Brain microvascular endothelial cell (primary cell): ENCODE results near the gene PKP1.

Experiments
- DNase-seq: peaks from one replicate; pipeline ENCODE4 v3.0.0-alpha.2; 2020
- H3K27ac ChIP-seq: fragments of 250-450 bp; sonication (Bioruptor Pico); 2 replicates; pipeline ENCODE4 v1.5.1; 2020; ENCODE audit warnings: mild to moderate bottlenecking, moderate library complexity
- H3K27me3 ChIP-seq: fragments of 250-450 bp; sonication (Bioruptor Pico); replicated peaks from 2 replicates; pipeline ENCODE4 v1.5.1; 2020; ENCODE audit warnings: mild to moderate bottlenecking
- H3K36me3 ChIP-seq: fragments of 250-450 bp; sonication (Bioruptor Pico); replicated peaks from 2 replicates; pipeline ENCODE4 v1.5.1; 2020; ENCODE audit warnings: mild to moderate bottlenecking
- H3K4me3 ChIP-seq: 2 replicates; pipeline ENCODE4 v1.5.1; 2011; ENCODE audit warnings: low read depth, mild to moderate bottlenecking, control low read depth, low read length, moderate library complexity
- in situ Hi-C: cut with HindIII; loops from 2 replicates; pipeline ENCODE4 v1.10.0; 2017; ENCODE audit warnings: low sequenced_read_pairs, low pct_ligation_motif_present
- TF ChIP-seq, protein P1 (sequence below): IDR thresholded peaks from 2 replicates; pipeline ENCODE4 v1.5.1; 2011; ENCODE audit warnings: low read depth, mild to moderate bottlenecking, moderate library complexity, low read length, control low read depth, inconsistent platforms; ENCODE audit errors: missing control alignments

The PKP1 gene

DNA sequence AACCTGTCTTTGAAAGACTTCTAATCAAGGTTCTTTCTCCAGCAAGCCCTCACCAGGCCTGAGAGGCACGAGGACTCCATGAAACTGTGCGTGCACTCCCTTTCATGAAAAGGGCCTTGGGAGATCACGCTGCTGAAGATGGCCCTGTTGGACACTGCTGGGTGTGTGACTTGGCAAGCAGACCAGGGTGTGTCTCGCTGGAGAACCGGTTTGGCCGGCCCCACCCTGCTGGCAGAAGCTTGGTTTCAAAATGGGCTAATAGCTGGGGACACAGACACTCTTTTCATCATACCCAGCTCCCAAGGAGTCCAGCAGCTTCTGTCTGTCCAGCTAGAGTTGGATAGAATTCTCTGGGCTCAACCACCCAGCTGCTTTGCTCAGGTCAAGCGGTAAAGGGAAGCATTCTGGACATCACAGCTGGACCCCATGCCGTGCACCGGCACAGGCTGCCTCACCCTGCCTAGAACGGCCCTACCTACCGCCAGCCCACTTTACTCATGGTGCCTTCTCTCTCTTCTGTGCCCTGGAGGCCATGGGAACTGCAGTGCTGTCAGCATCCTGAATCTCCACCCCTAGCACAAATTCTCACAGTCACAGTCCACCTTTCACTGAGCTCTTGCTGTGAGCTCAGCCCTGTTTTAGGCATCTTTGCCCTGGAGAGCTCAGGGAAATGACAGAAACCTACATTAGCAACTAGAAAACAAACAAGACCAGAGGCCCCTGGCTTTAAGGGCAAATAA is 24.6 kb downstream of the PKP1 start:
- TF ChIP-seq, protein P1, sequence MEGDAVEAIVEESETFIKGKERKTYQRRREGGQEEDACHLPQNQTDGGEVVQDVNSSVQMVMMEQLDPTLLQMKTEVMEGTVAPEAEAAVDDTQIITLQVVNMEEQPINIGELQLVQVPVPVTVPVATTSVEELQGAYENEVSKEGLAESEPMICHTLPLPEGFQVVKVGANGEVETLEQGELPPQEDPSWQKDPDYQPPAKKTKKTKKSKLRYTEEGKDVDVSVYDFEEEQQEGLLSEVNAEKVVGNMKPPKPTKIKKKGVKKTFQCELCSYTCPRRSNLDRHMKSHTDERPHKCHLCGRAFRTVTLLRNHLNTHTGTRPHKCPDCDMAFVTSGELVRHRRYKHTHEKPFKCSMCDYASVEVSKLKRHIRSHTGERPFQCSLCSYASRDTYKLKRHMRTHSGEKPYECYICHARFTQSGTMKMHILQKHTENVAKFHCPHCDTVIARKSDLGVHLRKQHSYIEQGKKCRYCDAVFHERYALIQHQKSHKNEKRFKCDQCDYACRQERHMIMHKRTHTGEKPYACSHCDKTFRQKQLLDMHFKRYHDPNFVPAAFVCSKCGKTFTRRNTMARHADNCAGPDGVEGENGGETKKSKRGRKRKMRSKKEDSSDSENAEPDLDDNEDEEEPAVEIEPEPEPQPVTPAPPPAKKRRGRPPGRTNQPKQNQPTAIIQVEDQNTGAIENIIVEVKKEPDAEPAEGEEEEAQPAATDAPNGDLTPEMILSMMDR = no peak
- Histone ChIP-seq H3K4me3 (no peak overlapping the region), H3K36me3 (no peaks in the 10 kb centered on the region), H3K27me3 (peaks cover 23% of the 10 kb centered on the region), H3K27ac (no peak overlapping the region)
- in situ Hi-C loops = no loop called here
- DNase-seq = no peak

DNA sequence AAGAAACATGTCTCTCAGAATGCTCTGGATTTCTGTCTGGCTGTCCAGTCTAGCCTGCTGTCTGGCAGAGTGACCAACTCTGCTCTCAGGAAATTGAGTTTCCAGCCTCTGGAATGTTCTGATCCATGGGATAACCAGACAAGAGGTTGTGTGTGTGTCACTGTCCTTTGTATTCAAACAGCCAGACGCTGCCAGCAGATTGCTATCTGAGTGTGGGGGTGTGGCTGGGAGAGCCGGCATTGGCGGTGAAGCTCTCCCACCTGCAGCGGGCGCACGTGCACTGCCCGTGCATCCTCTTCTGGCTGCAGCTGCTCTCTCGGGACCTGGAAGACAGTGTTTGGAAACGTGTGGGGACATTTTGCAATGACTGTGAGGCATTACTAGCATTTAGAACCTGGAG is 26.1 kb downstream of the PKP1 start:
- Histone ChIP-seq H3K27ac (no peak overlapping the region), H3K27me3 (peaks cover 21% of the 10 kb centered on the region), H3K4me3 (no peak overlapping the region), H3K36me3 (no peaks in the 10 kb centered on the region)
- DNase-seq = peak; percentile 48
- TF ChIP-seq, protein P1 = peak; percentile 21
- in situ Hi-C loops = no loop called here

DNA sequence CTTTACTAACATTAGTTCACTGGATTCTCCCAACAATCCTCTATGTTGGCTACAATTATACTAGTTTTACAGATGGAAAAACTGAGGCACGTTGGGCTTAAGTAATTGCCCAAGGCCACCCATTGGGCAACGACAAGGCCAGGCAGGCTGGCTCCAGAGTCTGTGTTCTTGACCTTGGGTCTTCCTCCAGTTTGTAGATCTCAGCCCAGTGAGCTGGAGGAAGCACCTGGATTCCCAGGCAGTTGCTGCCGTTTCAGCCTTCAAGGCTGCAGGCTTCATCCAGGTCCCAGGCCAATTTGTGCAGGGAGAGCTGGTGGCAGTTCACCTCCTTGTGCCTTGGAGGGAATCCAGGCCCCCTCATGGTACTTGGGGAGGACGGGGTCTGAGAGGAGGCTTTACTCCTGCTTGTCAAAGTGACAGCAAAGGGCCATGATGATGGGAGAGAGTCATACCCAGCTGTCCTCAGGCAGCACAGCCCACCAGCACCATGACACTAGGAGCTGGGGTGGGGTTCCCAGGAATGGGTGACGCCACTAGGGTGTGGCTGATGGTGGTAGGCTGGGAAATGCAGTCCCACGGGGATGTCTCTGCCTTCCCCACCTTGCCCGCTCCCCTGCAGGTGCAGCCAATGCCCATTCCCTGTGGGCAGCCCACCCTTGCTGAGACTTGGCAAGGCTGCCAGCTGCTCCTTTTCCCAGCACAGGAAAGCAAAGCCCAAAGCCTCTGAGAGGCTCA is 27.1 kb downstream of the PKP1 start:
- H3K27ac ChIP-seq = no peak overlapping the region
- no peak overlapping the region for H3K4me3 ChIP-seq
- in situ Hi-C loops = no loop called here
- H3K27me3 ChIP-seq = peaks cover 21% of the 10 kb centered on the region
- H3K36me3 ChIP-seq = no peaks in the 10 kb centered on the region
- TF ChIP-seq, protein P1 = no peak
- no peak for DNase-seq

DNA sequence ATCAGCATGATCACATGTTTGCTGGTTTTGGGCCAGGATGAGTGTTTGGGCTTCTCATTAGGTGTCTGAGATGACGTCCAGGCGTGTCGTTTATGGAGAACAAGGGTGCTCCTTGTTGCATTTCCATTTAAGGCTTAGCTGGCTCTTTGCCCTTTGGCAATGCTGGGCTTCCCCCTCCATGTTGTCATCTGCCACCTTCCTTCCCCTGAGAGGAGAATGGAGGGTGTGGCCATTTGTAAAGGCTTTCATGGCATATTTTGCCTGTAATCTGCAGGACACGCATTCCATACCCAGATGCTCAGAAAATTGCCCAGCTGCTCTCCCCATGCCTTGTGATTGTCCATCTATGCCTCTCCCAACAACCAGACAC is 27.7 kb downstream of the PKP1 start:
- peaks cover 21% of the 10 kb centered on the region for H3K27me3 ChIP-seq
- no peaks in the 10 kb centered on the region for H3K36me3 ChIP-seq
- TF ChIP-seq, protein P1 = no peak
- DNase-seq = no peak
- no peak overlapping the region for H3K27ac ChIP-seq
- in situ Hi-C loops = no loop called here
- H3K4me3 ChIP-seq = no peak overlapping the region

DNA sequence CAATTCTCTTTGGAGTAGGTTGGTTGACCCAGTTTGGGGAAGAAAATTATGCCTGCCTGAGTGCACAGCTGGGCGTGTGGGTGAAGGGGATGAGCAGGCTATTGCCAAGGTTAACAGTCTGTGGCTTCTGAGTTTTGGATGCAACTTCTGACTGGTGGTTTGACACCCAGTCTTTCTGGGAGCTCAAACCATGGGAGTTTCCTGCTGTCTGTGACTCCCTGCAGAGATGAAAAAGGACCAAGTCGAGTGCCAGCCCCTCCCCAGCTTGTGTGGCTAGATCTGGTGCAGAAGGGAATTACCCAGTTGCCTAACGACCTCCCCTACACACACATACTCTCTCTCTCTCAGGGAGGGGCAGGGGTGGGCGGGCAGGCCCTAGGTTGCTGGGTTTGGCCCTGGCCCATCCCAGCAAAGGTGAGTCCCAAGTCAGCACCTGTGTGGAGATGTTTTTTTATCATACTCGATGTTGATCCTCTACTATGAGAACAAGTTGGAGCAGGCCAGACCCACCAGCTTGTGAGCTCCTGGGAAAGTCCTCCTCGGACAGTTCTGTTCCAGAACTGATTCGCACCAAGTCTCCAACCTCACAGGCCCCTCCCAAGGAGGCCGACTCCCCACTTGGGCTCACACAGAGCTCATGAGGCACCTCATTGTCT is 28.2 kb downstream of the PKP1 start:
- H3K4me3 ChIP-seq = no peak overlapping the region
- no peak for DNase-seq
- no peak overlapping the region for H3K27ac ChIP-seq
- in situ Hi-C loops = no loop called here
- peaks cover 21% of the 10 kb centered on the region for H3K27me3 ChIP-seq
- TF ChIP-seq, protein P1 = no peak
- H3K36me3 ChIP-seq = no peaks in the 10 kb centered on the region
